Stimulated activated naive CD8-positive, alpha-beta T cell treated with anti-CD3 and anti-CD28 coated beads, Interleukin-15, Interleukin-2, amounts not matched to agents 100 U/mL and 50 U/mL, for 24 hours (primary cell): Measurements from ENCODE around the gene TRNP1.
A peak's percentile ranks its signal among the peaks of the same experiment; 100 is the strongest.
"Not testable (repeated sequence)": the region's sequence is repeated elsewhere in the genome, so short reads cannot be mapped to it uniquely, and the experiment has no call there.

Experiments
- ATAC-seq: fragments of 150-1000 bp; cut with Tn5 transposase; one replicate; pipeline ENCODE4 v1.10.0; 2021
- DNase-seq: peaks from one replicate; pipeline ENCODE4 v3.0.0; 2021

The TRNP1 gene, protein sequence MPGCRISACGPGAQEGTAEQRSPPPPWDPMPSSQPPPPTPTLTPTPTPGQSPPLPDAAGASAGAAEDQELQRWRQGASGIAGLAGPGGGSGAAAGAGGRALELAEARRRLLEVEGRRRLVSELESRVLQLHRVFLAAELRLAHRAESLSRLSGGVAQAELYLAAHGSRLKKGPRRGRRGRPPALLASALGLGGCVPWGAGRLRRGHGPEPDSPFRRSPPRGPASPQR

GRCh38 chr1:26993237-26994019, at the start of gene TRNP1:
TSS of gene TRNP1 (plus strand) at chr1:26993692. CDS start at chr1:26993787, 95 bp downstream.
- DNase-seq = peak; percentile 73
- ATAC-seq = peak; percentile 60

- DNase-seq = no peak
- ATAC-seq = no peak
Measured at GRCh38 chr1:26945138-26945537, 48.4 kb upstream of the TRNP1 start.

DNA sequence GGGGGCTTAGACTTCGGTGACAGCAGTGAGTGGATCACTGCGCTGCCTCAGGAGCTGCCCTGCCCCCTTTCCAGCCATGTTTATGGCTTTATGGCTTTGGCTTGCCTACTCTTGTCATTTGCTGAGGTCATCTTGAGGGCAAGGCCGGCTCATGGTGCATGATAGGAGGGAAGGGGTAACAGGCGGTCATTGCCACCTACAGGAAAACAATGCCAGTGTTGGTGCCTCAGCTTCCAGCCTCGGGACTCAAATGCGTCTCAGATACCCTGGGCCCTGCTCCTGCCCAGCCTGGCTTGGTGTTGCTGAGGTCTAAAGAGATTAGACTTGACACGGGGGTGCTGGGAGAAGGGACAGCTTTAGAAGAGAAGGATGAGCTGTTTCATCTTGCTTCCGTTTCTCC, 47.8 kb upstream of the TRNP1 start:
- DNase-seq (no peak), ATAC-seq (no peak)

- ATAC-seq (no peak), DNase-seq (no peak)
Measured at GRCh38 chr1:26946270-26946669, 47.2 kb upstream of the TRNP1 start.

GRCh38 chr1:26948725-26949057, 44.8 kb upstream of the TRNP1 start:
- not testable (repeated sequence) for ATAC-seq, DNase-seq

- DNase-seq (no peak), ATAC-seq (no peak)
Measured at GRCh38 chr1:26949266-26949925, 44.1 kb upstream of the TRNP1 start.

DNA sequence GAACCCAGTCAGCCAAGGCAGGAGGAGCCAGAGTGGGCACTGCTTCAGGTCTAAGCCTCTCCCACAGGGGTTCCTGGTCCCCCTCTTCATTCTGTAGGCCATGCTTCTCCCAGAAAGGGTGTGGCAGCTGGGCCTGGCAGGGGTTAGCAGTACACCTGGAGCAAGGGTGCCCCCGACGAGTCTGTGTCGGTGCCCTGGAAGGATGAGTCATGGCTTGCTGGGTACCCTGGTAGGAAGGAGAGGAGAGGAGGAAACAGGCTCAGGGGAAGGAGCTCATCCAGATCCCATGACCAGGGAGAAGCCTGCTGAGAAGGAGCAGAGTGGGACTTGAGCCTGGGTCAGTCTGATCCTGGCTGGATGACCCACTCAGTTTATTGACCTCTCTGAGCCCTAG, 43.6 kb upstream of the TRNP1 start:
- ATAC-seq = no peak
- no peak for DNase-seq

GRCh38 chr1:26950602-26951001, 42.9 kb upstream of the TRNP1 start:
- DNase-seq (no peak), ATAC-seq (no peak)

DNA sequence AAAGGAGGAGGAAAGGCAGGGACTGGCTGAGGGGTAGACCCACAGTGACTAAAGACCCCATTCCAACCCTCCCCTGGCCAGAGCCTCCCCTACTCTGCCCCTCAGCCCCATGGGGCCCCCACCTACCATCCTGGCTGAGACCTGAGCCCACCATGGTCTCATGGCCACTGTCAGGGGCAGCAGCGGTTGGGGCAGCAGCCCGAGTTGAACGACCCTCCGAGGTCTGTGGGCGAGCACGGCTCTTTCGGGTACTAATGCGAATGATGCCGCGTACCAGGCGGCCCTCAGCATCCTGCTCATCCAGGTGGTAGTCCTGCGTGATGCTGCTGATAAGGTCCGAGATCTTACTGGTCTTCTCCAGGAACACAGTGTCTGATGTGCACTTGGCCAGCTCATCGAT, 42.3 kb upstream of the TRNP1 start:
- ATAC-seq (no peak), DNase-seq (no peak)

DNA sequence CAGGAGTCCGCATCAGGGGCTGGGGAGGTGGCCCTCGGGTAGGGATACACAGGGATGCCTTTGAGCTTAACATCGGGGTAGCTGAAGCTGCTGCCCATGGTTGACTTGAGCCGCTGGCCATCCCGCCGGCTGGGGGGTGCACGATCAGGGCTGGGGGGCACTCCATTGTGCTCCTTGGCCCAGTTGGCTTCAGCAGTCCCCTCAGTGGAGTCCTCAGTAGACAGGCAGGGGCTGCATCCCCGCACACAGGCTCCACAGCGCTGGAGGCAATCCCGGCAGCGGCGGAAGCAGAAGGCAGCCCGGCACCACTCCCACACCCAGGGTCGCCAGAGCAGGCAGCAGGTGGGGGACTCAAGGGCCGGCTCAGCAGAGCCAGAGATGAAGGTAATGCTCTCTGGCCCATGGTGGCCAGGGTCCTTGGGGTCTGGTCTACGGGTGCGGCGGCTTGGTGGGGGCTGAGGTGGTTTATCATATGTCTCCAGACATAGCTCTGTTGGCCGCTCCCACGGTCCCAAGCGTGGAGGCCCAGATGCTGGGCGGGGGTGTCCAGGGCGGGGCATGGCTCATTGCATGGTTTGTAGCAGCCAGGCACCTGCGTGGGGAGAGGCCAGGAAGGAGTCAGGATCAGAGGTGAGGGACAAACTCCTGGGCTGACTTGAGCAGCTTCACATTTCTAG, 41.5 kb upstream of the TRNP1 start:
- DNase-seq (no peak), ATAC-seq (no peak)

- DNase-seq (no peak), ATAC-seq (no peak)
Measured at GRCh38 chr1:26953374-26953773, 40.1 kb upstream of the TRNP1 start.

DNA sequence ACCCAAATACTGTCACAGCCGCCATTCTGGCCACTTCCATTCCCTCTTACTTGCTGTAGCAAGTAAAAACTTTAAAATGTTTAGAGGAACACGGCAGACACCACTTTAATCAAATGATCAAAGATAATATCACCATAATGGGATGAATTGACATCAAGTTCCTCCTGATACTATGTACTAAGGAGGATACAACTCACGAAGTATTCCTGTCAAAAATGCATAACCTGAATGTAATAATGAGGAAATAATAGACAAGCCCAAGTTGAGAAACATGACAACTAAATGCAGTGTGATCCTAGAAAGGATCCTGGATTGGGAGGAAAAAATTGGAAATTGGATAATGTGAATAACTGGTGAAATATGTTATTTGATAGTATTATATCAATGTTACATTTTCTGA, 37.2 kb upstream of the TRNP1 start:
- DNase-seq (no peak), ATAC-seq (no peak)

- ATAC-seq = no peak
Measured at GRCh38 chr1:26957306-26957705, 36.2 kb upstream of the TRNP1 start.

DNA sequence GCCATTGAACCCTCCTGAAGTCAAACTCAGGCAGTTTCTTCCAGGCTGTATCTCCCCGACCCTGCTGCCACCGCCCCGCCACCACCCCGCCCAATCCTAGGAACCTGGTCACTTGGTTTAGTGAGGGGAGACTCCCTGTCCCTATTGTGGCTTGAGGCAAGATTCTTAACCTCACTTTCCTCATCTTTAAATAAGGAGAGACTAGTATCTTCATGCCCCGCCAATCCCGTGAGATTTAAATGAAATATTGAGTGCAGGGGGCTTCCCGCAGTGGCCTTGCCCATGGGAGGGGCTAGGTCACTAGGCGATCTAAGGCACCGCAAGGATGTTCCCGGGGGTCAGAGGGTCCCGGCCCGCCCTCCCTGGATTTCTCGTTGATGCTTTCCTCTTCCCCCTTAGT, 34.2 kb upstream of the TRNP1 start:
- DNase-seq = no peak
- no peak for ATAC-seq

More at GRCh38 chr1:26957306-26957705, 36.2 kb upstream of the TRNP1 start:
- DNase-seq = no peak

- DNase-seq (peak; percentile 38), ATAC-seq (peak; percentile 61)
Measured at GRCh38 chr1:26959722-26960624, 33.5 kb upstream of the TRNP1 start, which contains the start of gene KDF1. TSS of gene KDF1 (minus strand) at chr1:26960468. CDS start at chr1:26952380, 8,088 bp downstream.

- ATAC-seq (no peak), DNase-seq (no peak)
Measured at GRCh38 chr1:26960625-26960966, 32.9 kb upstream of the TRNP1 start.

DNA sequence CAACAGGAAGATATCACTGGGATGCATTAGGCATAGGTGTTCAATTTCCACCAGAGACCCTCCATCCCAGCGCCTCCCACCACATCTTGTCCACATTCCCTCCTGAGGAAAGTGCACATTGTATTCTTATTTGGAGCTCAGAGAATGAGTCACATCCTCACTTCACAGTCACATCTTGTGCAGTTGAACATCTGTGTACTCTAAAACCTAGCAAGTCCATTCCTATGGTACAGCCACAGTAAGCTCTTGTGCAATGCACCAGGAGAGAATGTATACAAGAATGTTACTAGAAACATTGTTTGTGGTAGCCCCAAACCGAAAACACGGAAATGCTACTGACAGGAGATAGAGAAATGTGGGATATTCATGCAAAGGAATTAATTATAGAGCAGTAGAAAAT, 31.7 kb upstream of the TRNP1 start:
- ATAC-seq (no peak), DNase-seq (no peak)

- no peak for ATAC-seq
- no peak for DNase-seq
Measured at GRCh38 chr1:26965213-26965612, 28.3 kb upstream of the TRNP1 start.

DNA sequence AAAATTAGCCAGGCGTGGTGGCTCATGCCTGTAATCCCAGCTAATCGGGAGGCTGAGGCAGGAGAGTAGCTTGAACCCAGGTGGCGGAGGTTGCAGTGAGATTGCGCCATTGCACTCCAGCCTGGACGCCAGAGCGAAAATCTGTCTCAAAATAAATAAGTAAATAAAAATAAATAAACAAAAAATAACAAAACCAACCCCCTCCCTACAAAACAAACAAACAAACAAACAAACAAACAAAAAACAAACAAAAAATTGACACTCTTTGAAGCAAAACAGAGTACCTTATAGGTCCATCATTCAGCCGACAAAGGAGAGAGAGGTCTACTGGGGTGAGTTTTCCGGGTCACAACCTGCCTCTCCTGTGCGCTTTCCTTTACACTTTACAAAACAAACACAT, 27.9 kb upstream of the TRNP1 start:
- DNase-seq = no peak
- ATAC-seq = no peak

DNA sequence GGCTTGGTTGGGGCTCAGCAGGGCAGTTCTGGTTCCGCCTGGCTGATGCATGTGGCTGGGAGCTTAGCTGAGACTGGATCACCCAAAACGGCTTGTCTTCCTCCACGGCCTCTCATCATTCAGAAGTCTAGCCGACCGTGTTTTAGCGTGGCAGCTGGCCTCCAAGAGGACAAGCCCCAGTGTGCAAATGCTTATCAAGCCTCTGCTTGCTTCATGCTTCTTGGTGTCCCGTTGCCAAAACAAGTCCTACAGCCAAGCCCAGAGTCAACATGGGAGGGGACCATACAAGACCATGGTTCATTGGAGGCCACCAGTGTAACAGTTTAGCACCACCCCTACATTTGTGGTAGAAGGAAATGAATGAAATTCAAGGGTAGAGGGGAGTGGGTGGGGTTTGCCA, 22.7 kb upstream of the TRNP1 start:
- DNase-seq (no peak), ATAC-seq (no peak)

DNA sequence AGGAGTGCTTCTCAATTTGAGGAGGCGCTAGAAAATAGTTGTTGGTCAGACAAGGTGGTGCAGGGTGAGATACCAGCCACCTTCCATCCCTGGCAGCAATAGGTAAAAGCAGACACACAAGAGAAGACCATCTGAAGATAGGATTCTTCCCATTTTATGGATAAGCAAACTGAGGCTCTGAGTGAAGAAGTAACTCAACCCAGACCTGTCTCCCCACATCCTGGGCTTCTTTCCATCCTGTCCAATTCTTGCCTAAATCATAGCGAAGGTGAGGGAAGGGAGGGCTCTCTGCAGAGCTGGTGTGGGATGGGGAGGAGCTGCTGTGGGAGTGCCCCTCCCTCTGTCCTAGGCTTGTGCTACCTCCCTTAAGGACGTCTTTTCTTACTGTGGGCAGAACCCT, 21.9 kb upstream of the TRNP1 start:
- no peak for ATAC-seq
- DNase-seq = no peak

- ATAC-seq = no peak
- DNase-seq = no peak
Measured at GRCh38 chr1:26972390-26972789, 21.1 kb upstream of the TRNP1 start.
